HEK293 (cell line): ENCODE measurements around the gene BEND4.

Experiments
- CTCF ChIA-PET: fragments of 350-600 bp; formaldehyde crosslinking; extraction: SDS; loops from one replicate; lab custom pipeline; 2021; ENCODE audit warnings: antibody characterized with exemption; lab: Yijun Ruan, JAX
- POLR2A ChIA-PET: fragments of 300-600 bp; formaldehyde crosslinking; extraction: SDS; loops from one replicate; lab custom pipeline; 2020; ENCODE audit warnings: antibody characterized with exemption, inconsistent platforms; lab: Yijun Ruan, JAX
- H3K27ac ChIP-seq: fragments of 200-500 bp; sonication (Bioruptor generic); 2 replicates; pipeline ENCODE4 v1.5.1; 2014; ENCODE audit warnings: low read depth, low read length, control low read depth, inconsistent platforms; ENCODE audit errors: extremely low read depth
- H3K36me3 ChIP-seq, 2 experiments: fragments of 200-500 bp in 1 of 2; sonication (Bioruptor generic) in 1 of 2; 1 replicate in 1 of 2; 2 replicates in 1 of 2; pipeline ENCODE4 v1.5.1; 2014 to 2017; ENCODE audit warnings: inconsistent platforms in 2 of 2, low read length in 2 of 2; ENCODE audit not compliant: control insufficient read depth in 2 of 2, insufficient read depth in 1 of 2
- H3K4me1 ChIP-seq: fragments of 200-500 bp; sonication (Bioruptor generic); 2 replicates; pipeline ENCODE4 v1.5.1; 2014; ENCODE audit warnings: mild to moderate bottlenecking, low read length, inconsistent platforms; ENCODE audit not compliant: control insufficient read depth, insufficient read depth
- H3K4me3 ChIP-seq: 2 replicates; pipeline ENCODE4 v1.5.1; 2011; ENCODE audit warnings: low read depth, mild to moderate bottlenecking, control low read depth, low read length, moderate library complexity
- H3K9me3 ChIP-seq: fragments of 200-500 bp; sonication (Bioruptor generic); 2 replicates; pipeline ENCODE4 v1.5.1; 2014; ENCODE audit warnings: low read depth, low read length, inconsistent platforms; ENCODE audit not compliant: control insufficient read depth, insufficient read depth
- GLIS1 ChIP-seq: fragments of 450-650 bp; formaldehyde crosslinking; IDR thresholded peaks from 2 replicates; pipeline ENCODE4 v1.5.1; 2016; ENCODE audit warnings: missing biosample characterization, missing genetic modification characterization
- IKZF3 ChIP-seq: fragments of 450-650 bp; IDR thresholded peaks from 2 replicates; pipeline ENCODE4 v1.5.0; 2018; ENCODE audit warnings: missing biosample characterization, mild to moderate bottlenecking, missing genetic modification characterization, moderate library complexity
- PATZ1 ChIP-seq: fragments of 450-650 bp; formaldehyde crosslinking; IDR thresholded peaks from 2 replicates; pipeline ENCODE4 v1.5.1; 2016; ENCODE audit warnings: missing biosample characterization, missing genetic modification characterization
- PRDM1 ChIP-seq: fragments of 450-650 bp; formaldehyde crosslinking; IDR thresholded peaks from 2 replicates; pipeline ENCODE4; 2016; ENCODE audit warnings: missing biosample characterization, missing genetic modification characterization
- RBAK ChIP-seq: fragments of 450-650 bp; formaldehyde crosslinking; IDR thresholded peaks from 2 replicates; pipeline ENCODE4 v1.5.1; 2016; ENCODE audit warnings: missing biosample characterization, missing genetic modification characterization
- SCRT2 ChIP-seq: fragments of 450-650 bp; formaldehyde crosslinking; IDR thresholded peaks from 2 replicates; pipeline ENCODE4 v1.5.1; 2016; ENCODE audit warnings: missing biosample characterization, missing genetic modification characterization
- SP2 ChIP-seq: fragments of 450-650 bp; formaldehyde crosslinking; IDR thresholded peaks from 2 replicates; pipeline ENCODE4 v1.5.1; 2016; ENCODE audit warnings: missing biosample characterization, missing genetic modification characterization
- ZBTB26 ChIP-seq: fragments of 450-650 bp; formaldehyde crosslinking; optimal IDR thresholded peaks from 2 replicates; pipeline ENCODE3; 2016; ENCODE audit warnings: missing biosample characterization, mild to moderate bottlenecking, missing genetic modification characterization
- ZBTB44 ChIP-seq: fragments of 450-650 bp; IDR thresholded peaks from 2 replicates; pipeline ENCODE4 v1.5.1; 2018; ENCODE audit warnings: missing biosample characterization, mild to moderate bottlenecking, missing genetic modification characterization
- ZBTB8A ChIP-seq: fragments of 450-650 bp; formaldehyde crosslinking; IDR thresholded peaks from 2 replicates; pipeline ENCODE4 v1.5.1; 2016; ENCODE audit warnings: missing biosample characterization, missing genetic modification characterization
- ZFP69B ChIP-seq: fragments of 450-650 bp; formaldehyde crosslinking; IDR thresholded peaks from 2 replicates; pipeline ENCODE4 v1.5.1; 2016; ENCODE audit warnings: missing biosample characterization, missing genetic modification characterization
- ZNF157 ChIP-seq: fragments of 450-650 bp; formaldehyde crosslinking; IDR thresholded peaks from 2 replicates; pipeline ENCODE4 v1.5.1; 2016; ENCODE audit warnings: missing biosample characterization, missing genetic modification characterization
- ZNF24 ChIP-seq: fragments of 450-650 bp; formaldehyde crosslinking; IDR thresholded peaks from 2 replicates; pipeline ENCODE4 v1.5.1; 2016; ENCODE audit warnings: missing biosample characterization, missing genetic modification characterization
- ZNF350 ChIP-seq: fragments of 450-650 bp; formaldehyde crosslinking; IDR thresholded peaks from 2 replicates; pipeline ENCODE4 v1.5.0; 2017; ENCODE audit warnings: missing biosample characterization, mild to moderate bottlenecking, missing genetic modification characterization
- ZNF510 ChIP-seq: fragments of 450-650 bp; formaldehyde crosslinking; IDR thresholded peaks from 2 replicates; pipeline ENCODE4 v1.5.1; 2018; ENCODE audit warnings: mild to moderate bottlenecking, missing genetic modification characterization, missing biosample characterization; ENCODE audit not compliant: insufficient replicate concordance
- ZNF521 ChIP-seq: fragments of 450-650 bp; formaldehyde crosslinking; IDR thresholded peaks from 2 replicates; pipeline ENCODE4 v1.5.1; 2017; ENCODE audit warnings: missing biosample characterization, mild to moderate bottlenecking, missing genetic modification characterization
- ZNF544 ChIP-seq: fragments of 450-650 bp; formaldehyde crosslinking; IDR thresholded peaks from 2 replicates; pipeline ENCODE4 v1.5.0; 2017; ENCODE audit warnings: missing biosample characterization, missing genetic modification characterization
- ZNF580 ChIP-seq: fragments of 450-650 bp; formaldehyde crosslinking; IDR thresholded peaks from 2 replicates; pipeline ENCODE4 v1.5.1; 2016; ENCODE audit warnings: missing biosample characterization, missing genetic modification characterization
- ZNF600 ChIP-seq: fragments of 450-650 bp; formaldehyde crosslinking; IDR thresholded peaks from 2 replicates; pipeline ENCODE4 v1.5.1; 2016; ENCODE audit warnings: missing biosample characterization, missing genetic modification characterization
- ZNF621 ChIP-seq: fragments of 450-650 bp; formaldehyde crosslinking; IDR thresholded peaks from 2 replicates; pipeline ENCODE4 v1.5.1; 2017; ENCODE audit warnings: missing biosample characterization, missing genetic modification characterization
- ZNF664 ChIP-seq: fragments of 450-650 bp; formaldehyde crosslinking; IDR thresholded peaks from 2 replicates; pipeline ENCODE4 v1.5.1; 2016; ENCODE audit warnings: missing biosample characterization, missing genetic modification characterization
- ZNF704 ChIP-seq: fragments of 450-650 bp; formaldehyde crosslinking; IDR thresholded peaks from 2 replicates; pipeline ENCODE4 v1.5.1; 2016; ENCODE audit warnings: missing biosample characterization, missing genetic modification characterization
- ZNF707 ChIP-seq: fragments of 450-650 bp; formaldehyde crosslinking; IDR thresholded peaks from 2 replicates; pipeline ENCODE4 v1.5.1; 2016; ENCODE audit warnings: missing biosample characterization, missing genetic modification characterization
- ZXDB ChIP-seq: fragments of 450-650 bp; formaldehyde crosslinking; IDR thresholded peaks from 2 replicates; pipeline ENCODE4 v1.5.1; 2016; ENCODE audit warnings: missing biosample characterization, missing genetic modification characterization
- TF ChIP-seq, protein P1 (sequence below): fragments of 450-650 bp; formaldehyde crosslinking; IDR thresholded peaks from 2 replicates; pipeline ENCODE4 v1.5.1; 2016; ENCODE audit warnings: missing biosample characterization, missing genetic modification characterization

The BEND4 gene

DNA sequence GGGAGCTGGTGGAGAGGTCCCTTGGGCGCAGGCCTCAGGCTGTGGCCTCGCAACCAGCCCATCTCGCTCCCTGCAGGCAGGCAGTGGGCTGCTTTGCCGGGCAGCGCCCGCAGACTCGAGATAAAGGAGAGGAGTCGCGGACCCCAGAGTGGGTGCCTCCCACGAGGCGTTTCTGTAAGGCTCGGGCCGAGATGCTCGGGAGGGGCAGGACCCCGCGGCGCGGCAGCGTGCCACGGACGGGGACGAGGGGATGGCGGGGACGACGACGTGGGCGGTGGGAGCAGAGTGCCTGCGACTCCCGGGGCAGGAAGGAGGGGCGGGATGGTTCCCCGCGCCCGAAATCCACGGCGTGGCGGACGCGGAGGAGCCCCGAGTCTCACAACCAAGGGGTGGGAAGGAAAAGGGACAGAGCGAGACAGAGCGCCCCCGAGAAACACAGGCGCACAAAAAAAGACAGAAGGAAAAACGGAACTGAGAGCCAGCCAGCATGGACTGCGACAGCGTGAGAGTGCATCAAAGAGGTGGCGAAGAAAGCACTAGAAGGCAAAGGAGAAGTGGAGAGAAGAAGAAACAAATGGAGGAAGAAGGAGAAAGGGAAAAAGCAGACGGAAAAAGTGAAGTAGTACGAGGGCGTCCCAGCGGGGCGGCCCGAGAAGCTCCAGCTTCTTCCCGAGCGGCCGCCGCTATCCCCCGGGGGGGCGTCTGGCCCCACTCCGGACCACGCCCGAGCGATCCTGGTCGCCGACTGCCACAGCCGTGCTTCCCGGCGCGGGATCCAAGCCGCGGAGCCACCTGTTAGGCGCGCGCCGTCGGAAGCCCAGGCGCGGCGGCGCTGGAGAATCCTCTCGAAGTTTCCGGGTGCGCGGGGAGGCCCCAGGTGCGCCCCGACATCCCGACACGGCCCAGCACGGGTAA, 1.5 kb downstream of the BEND4 start (continued):
- no peak for TF ChIP-seq ZBTB8A
- peak; percentile 14; the same call in 1 of the 2 replicates for TF ChIP-seq GLIS1 (tag by site-specific recombination)
- peak; percentile 26; the same call in 1 of the 2 replicates for TF ChIP-seq SP2 (tag by site-specific recombination)
- no peak for TF ChIP-seq ZNF510 (tag by site-specific recombination)
- TF ChIP-seq PRDM1 (tag by site-specific recombination) = peak; percentile 73

DNA sequence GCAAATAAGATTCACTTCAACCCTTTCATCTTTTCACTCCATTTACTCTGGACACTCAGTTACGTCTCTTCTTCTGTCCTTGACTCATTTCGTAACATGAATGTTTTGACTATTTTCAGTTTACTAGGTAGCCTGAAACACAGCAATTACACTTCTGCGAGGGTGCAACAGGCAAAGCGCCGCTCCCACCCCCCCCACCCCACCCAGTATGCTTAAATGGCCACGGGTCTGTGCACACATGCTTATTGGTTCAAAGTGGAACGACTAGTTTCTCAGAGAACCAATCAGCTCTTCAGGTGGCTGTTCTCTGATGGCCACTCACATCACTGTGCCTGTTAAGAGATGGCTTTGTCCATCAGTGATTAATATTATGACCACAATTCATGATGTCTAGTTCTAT, 3.5 kb downstream of the BEND4 start:
- peaks cover 0 to 3% of the 10 kb centered on the region in 2 experiments; a peak in 1 of 3 replicates for H3K36me3 ChIP-seq
- no peaks in the 10 kb centered on the region for H3K9me3 ChIP-seq
- CTCF ChIA-PET = no interaction called here
- POLR2A ChIA-PET = no interaction called here
- no peak overlapping the region for H3K4me3 ChIP-seq
- no peaks in the 10 kb centered on the region; the same call in 1 of the 2 replicates for H3K4me1 ChIP-seq
- TF ChIP-seq ZNF544 (tag by site-specific recombination) (no peak), ZXDB (0 out of 2 replicates have a peak, but pooled peaks have one; percentile 2), SCRT2 (tag by site-specific recombination) (peak; percentile 58; the same call in 1 of the 2 replicates)
- H3K27ac ChIP-seq = no peak overlapping the region

- Histone ChIP-seq H3K4me3 (no peak overlapping the region), H3K4me1 (no peaks in the 10 kb centered on the region; the same call in 1 of the 2 replicates), H3K36me3 (peaks cover 0 to 6% of the 10 kb centered on the region in 2 experiments; a peak in 1 of 3 replicates), H3K27ac (no peak overlapping the region), H3K9me3 (no peaks in the 10 kb centered on the region)
- ChIA-PET CTCF (no interaction called here), POLR2A (no interaction called here)
- TF ChIP-seq SCRT2 (tag by site-specific recombination) (no peak), ZBTB44 (tag by site-specific recombination) (no peak), ZNF350 (tag by site-specific recombination) (no peak), ZNF664 (tag by site-specific recombination) (0 out of 2 replicates have a peak, but pooled peaks have one; percentile 34), ZBTB26 (tag by site-specific recombination) (no peak), ZNF580 (tag by site-specific recombination) (0 out of 2 replicates have a peak, but pooled peaks have one; percentile 10), ZNF707 (tag by site-specific recombination) (no peak), ZNF621 (tag by site-specific recombination) (no peak), ZNF704 (tag by site-specific recombination) (no peak), ZNF600 (tag by site-specific recombination) (no peak), ZXDB (peak; percentile 32; the same call in 1 of the 2 replicates), PATZ1 (tag by site-specific recombination) (no peak), ZNF24 (no peak), ZFP69B (no peak), ZNF521 (tag by site-specific recombination) (no peak), ZNF157 (tag by site-specific recombination) (no peak), IKZF3 (peak; percentile 28; the same call in 1 of the 2 replicates), RBAK (tag by site-specific recombination) (no peak)
- TF ChIP-seq, protein P1, sequence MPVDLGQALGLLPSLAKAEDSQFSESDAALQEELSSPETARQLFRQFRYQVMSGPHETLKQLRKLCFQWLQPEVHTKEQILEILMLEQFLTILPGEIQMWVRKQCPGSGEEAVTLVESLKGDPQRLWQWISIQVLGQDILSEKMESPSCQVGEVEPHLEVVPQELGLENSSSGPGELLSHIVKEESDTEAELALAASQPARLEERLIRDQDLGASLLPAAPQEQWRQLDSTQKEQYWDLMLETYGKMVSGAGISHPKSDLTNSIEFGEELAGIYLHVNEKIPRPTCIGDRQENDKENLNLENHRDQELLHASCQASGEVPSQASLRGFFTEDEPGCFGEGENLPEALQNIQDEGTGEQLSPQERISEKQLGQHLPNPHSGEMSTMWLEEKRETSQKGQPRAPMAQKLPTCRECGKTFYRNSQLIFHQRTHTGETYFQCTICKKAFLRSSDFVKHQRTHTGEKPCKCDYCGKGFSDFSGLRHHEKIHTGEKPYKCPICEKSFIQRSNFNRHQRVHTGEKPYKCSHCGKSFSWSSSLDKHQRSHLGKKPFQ = no peak
These were observed 4.0 kb downstream of the BEND4 start for GRCh38 chr4:42148425-42148824.
